HEK293 (cell line): ENCODE measurements around the gene SURF4.

Experiments
- CTCF ChIA-PET: fragments of 350-600 bp; formaldehyde crosslinking; extraction: SDS; loops from one replicate; lab custom pipeline; 2021; ENCODE audit warnings: antibody characterized with exemption; lab: Yijun Ruan, JAX
- POLR2A ChIA-PET: fragments of 300-600 bp; formaldehyde crosslinking; extraction: SDS; loops from one replicate; lab custom pipeline; 2020; ENCODE audit warnings: antibody characterized with exemption, inconsistent platforms; lab: Yijun Ruan, JAX
- H3K27ac ChIP-seq: fragments of 200-500 bp; sonication (Bioruptor generic); 2 replicates; pipeline ENCODE4 v1.5.1; 2014; ENCODE audit warnings: low read depth, low read length, control low read depth, inconsistent platforms; ENCODE audit errors: extremely low read depth
- H3K36me3 ChIP-seq, 2 experiments: fragments of 200-500 bp in 1 of 2; sonication (Bioruptor generic) in 1 of 2; 1 replicate in 1 of 2; 2 replicates in 1 of 2; pipeline ENCODE4 v1.5.1; 2014 to 2017; ENCODE audit warnings: inconsistent platforms in 2 of 2, low read length in 2 of 2; ENCODE audit not compliant: control insufficient read depth in 2 of 2, insufficient read depth in 1 of 2
- H3K4me1 ChIP-seq: fragments of 200-500 bp; sonication (Bioruptor generic); 2 replicates; pipeline ENCODE4 v1.5.1; 2014; ENCODE audit warnings: mild to moderate bottlenecking, low read length, inconsistent platforms; ENCODE audit not compliant: control insufficient read depth, insufficient read depth
- H3K4me3 ChIP-seq: 2 replicates; pipeline ENCODE4 v1.5.1; 2011; ENCODE audit warnings: low read depth, mild to moderate bottlenecking, control low read depth, low read length, moderate library complexity
- H3K9me3 ChIP-seq: fragments of 200-500 bp; sonication (Bioruptor generic); 2 replicates; pipeline ENCODE4 v1.5.1; 2014; ENCODE audit warnings: low read depth, low read length, inconsistent platforms; ENCODE audit not compliant: control insufficient read depth, insufficient read depth
- REST ChIP-seq: fragments of 450-650 bp; formaldehyde crosslinking; IDR thresholded peaks from 2 replicates; pipeline ENCODE4 v1.5.1; 2016; ENCODE audit warnings: missing biosample characterization, missing genetic modification characterization
- ZFP37 ChIP-seq: fragments of 450-650 bp; formaldehyde crosslinking; IDR thresholded peaks from 2 replicates; pipeline ENCODE4 v1.5.1; 2016; ENCODE audit warnings: missing biosample characterization, missing genetic modification characterization
- ZFP41 ChIP-seq: fragments of 450-650 bp; formaldehyde crosslinking; IDR thresholded peaks from 2 replicates; pipeline ENCODE4 v1.5.1; 2016; ENCODE audit warnings: missing biosample characterization, missing genetic modification characterization, borderline replicate concordance
- ZNF138 ChIP-seq: fragments of 450-650 bp; formaldehyde crosslinking; IDR thresholded peaks from 2 replicates; pipeline ENCODE4 v1.5.1; 2016; ENCODE audit warnings: missing biosample characterization, missing genetic modification characterization, borderline replicate concordance
- ZNF175 ChIP-seq: fragments of 450-650 bp; formaldehyde crosslinking; IDR thresholded peaks from 2 replicates; pipeline ENCODE4 v1.5.1; 2016; ENCODE audit warnings: missing biosample characterization, missing genetic modification characterization
- ZNF280C ChIP-seq: fragments of 450-650 bp; formaldehyde crosslinking; IDR thresholded peaks from 2 replicates; pipeline ENCODE4 v1.5.1; 2016; ENCODE audit warnings: missing biosample characterization, missing genetic modification characterization
- ZNF324 ChIP-seq: fragments of 450-650 bp; formaldehyde crosslinking; IDR thresholded peaks from 2 replicates; pipeline ENCODE4 v1.5.1; 2016; ENCODE audit warnings: missing biosample characterization, missing genetic modification characterization
- ZNF335 ChIP-seq: fragments of 450-650 bp; formaldehyde crosslinking; conservative IDR thresholded peaks from 2 replicates; pipeline ENCODE4 v1.5.1; 2016; ENCODE audit warnings: missing biosample characterization, missing genetic modification characterization
- ZNF416 ChIP-seq: fragments of 450-650 bp; formaldehyde crosslinking; IDR thresholded peaks from 2 replicates; pipeline ENCODE4 v1.5.1; 2016; ENCODE audit warnings: missing biosample characterization, missing genetic modification characterization
- ZNF501 ChIP-seq: fragments of 450-650 bp; formaldehyde crosslinking; IDR thresholded peaks from 2 replicates; pipeline ENCODE4 v1.5.1; 2016; ENCODE audit warnings: missing biosample characterization, missing genetic modification characterization
- ZNF521 ChIP-seq: fragments of 450-650 bp; formaldehyde crosslinking; IDR thresholded peaks from 2 replicates; pipeline ENCODE4 v1.5.1; 2017; ENCODE audit warnings: missing biosample characterization, mild to moderate bottlenecking, missing genetic modification characterization
- ZNF561 ChIP-seq: fragments of 450-650 bp; IDR thresholded peaks from 2 replicates; pipeline ENCODE4 v1.5.1; 2018; ENCODE audit warnings: missing biosample characterization, missing genetic modification characterization, borderline replicate concordance
- ZNF596 ChIP-seq: fragments of 450-650 bp; IDR thresholded peaks from 2 replicates; pipeline ENCODE4 v1.5.0; 2018; ENCODE audit warnings: missing biosample characterization, mild to moderate bottlenecking, missing genetic modification characterization, moderate library complexity
- ZNF600 ChIP-seq: fragments of 450-650 bp; formaldehyde crosslinking; IDR thresholded peaks from 2 replicates; pipeline ENCODE4 v1.5.1; 2016; ENCODE audit warnings: missing biosample characterization, missing genetic modification characterization
- ZNF639 ChIP-seq: fragments of 450-650 bp; formaldehyde crosslinking; IDR thresholded peaks from 2 replicates; pipeline ENCODE4 v1.5.1; 2016; ENCODE audit warnings: missing biosample characterization, missing genetic modification characterization
- ZNF654 ChIP-seq: fragments of 450-650 bp; formaldehyde crosslinking; IDR thresholded peaks from 2 replicates; pipeline ENCODE4 v1.5.1; 2016; ENCODE audit warnings: low read depth, missing biosample characterization, missing genetic modification characterization
- ZNF664 ChIP-seq: fragments of 450-650 bp; formaldehyde crosslinking; IDR thresholded peaks from 2 replicates; pipeline ENCODE4 v1.5.1; 2016; ENCODE audit warnings: missing biosample characterization, missing genetic modification characterization
- ZNF677 ChIP-seq: fragments of 450-650 bp; IDR thresholded peaks from 2 replicates; pipeline ENCODE4 v1.5.0; 2018; ENCODE audit warnings: missing biosample characterization, mild to moderate bottlenecking, missing genetic modification characterization, moderate library complexity
- ZSCAN4 ChIP-seq: fragments of 450-650 bp; formaldehyde crosslinking; IDR thresholded peaks from 2 replicates; pipeline ENCODE4 v1.5.1; 2017; ENCODE audit warnings: missing biosample characterization, missing genetic modification characterization
- TF ChIP-seq, protein P1 (sequence below): fragments of 450-650 bp; formaldehyde crosslinking; conservative IDR thresholded peaks from 2 replicates; pipeline ENCODE4 v1.5.1; 2016; ENCODE audit warnings: low read depth, missing biosample characterization, missing genetic modification characterization

Gene SURF4

DNA sequence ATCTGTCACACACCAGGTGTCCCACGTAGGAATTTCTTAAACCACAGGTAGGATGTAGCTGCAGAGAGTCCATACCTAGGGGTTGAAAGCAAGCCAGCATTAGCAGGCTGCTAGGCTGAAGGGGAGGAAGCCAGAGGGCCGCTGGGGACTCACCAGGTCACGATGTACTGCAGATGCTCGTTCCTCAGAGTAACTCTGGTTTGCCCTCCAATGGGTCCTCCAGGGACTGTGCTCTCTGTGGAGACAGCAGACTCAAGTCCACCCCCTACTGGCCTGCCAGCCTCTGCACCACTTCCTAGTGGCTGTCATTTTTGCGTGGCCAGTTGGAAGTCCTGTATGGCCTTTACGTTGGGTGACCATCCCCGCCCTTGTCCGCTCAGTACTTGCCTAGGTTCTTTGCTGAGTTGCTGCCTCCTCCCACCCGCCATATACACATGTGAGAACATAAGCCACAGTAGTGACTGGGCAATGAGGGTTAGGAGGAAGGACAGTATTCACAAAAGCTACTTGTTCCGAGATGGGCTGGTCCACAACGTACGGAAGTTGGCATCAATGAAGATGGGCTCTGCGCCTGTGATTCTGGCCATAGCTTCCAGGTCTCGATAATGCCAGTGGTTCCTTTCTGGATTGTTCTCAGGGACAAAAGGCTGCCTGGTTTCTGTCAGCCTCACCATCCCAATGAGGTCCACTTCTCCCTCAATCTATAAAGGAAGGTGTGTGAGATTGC, 23.8 kb downstream of the SURF4 start (continued):
- TF ChIP-seq ZNF138 (tag by site-specific recombination) (no peak), ZNF654 (0 out of 2 replicates have a peak, but pooled peaks have one; percentile 8), ZNF596 (no peak), ZNF501 (peak; percentile 34; the same call in 1 of the 2 replicates), ZNF600 (tag by site-specific recombination) (peak; percentile 49; the same call in 1 of the 2 replicates), ZFP37 (tag by site-specific recombination) (0 out of 2 replicates have a peak, but pooled peaks have one; percentile 56), REST (no peak), ZSCAN4 (tag by site-specific recombination) (no peak), ZNF677 (tag by site-specific recombination) (no peak), ZNF175 (tag by site-specific recombination) (no peak), ZNF639 (tag by site-specific recombination) (no peak), ZNF324 (tag by site-specific recombination) (peak; percentile 51; the same call in 1 of the 2 replicates), ZNF521 (tag by site-specific recombination) (no peak)
- TF ChIP-seq, protein P1, sequence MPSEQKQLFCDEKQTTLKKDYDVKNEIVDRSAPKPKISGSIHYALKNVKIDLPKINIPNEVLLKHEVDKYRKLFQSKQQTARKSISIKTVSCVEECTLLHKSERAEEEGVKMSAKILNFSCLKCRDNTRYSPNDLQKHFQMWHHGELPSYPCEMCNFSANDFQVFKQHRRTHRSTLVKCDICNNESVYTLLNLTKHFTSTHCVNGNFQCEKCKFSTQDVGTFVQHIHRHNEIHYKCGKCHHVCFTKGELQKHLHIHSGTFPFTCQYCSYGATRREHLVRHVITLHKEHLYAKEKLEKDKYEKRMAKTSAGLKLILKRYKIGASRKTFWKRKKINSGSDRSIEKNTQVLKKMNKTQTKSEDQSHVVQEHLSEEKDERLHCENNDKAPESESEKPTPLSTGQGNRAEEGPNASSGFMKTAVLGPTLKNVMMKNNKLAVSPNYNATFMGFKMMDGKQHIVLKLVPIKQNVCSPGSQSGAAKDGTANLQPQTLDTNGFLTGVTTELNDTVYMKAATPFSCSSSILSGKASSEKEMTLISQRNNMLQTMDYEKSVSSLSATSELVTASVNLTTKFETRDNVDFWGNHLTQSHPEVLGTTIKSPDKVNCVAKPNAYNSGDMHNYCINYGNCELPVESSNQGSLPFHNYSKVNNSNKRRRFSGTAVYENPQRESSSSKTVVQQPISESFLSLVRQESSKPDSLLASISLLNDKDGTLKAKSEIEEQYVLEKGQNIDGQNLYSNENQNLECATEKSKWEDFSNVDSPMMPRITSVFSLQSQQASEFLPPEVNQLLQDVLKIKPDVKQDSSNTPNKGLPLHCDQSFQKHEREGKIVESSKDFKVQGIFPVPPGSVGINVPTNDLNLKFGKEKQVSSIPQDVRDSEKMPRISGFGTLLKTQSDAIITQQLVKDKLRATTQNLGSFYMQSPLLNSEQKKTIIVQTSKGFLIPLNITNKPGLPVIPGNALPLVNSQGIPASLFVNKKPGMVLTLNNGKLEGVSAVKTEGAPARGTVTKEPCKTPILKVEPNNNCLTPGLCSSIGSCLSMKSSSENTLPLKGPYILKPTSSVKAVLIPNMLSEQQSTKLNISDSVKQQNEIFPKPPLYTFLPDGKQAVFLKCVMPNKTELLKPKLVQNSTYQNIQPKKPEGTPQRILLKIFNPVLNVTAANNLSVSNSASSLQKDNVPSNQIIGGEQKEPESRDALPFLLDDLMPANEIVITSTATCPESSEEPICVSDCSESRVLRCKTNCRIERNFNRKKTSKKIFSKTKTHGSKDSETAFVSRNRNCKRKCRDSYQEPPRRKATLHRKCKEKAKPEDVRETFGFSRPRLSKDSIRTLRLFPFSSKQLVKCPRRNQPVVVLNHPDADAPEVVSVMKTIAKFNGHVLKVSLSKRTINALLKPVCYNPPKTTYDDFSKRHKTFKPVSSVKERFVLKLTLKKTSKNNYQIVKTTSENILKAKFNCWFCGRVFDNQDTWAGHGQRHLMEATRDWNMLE (tag by site-specific recombination) = no peak

- ChIA-PET POLR2A (interaction anchor here (0.6 to 6.0 kb wide), 10 partner anchors 7 to 187 kb away, joined by 3 to 89 read pairs (median 6); partner anchors contain the start of genes SURF1, SURF2 and SURF6), CTCF (interaction anchor here (0.6 to 2.2 kb wide), 10 partner anchors 9 to 329 kb away, joined by 3 to 13 read pairs (median 4); no protein-coding TSS in a partner anchor)
- Histone ChIP-seq H3K4me1 (no peaks in the 10 kb centered on the region), H3K36me3 (peaks cover 14 to 66% of the 10 kb centered on the region in 2 experiments), H3K4me3 (no peak overlapping the region), H3K9me3 (no peaks in the 10 kb centered on the region), H3K27ac (no peak overlapping the region)
- TF ChIP-seq ZNF280C (tag by site-specific recombination) = no peak
- TF ChIP-seq ZNF561 (tag by site-specific recombination) = no peak
- TF ChIP-seq ZFP41 (tag by site-specific recombination) = no peak
- TF ChIP-seq ZNF416 (tag by site-specific recombination) = no peak
- TF ChIP-seq ZNF664 (tag by site-specific recombination) = no peak
- no peak for TF ChIP-seq ZNF335 (tag by site-specific recombination)
Observed at GRCh38 chr9:133351526-133351907, 24.3 kb downstream of the SURF4 start.
